ENCODE results near the gene OLFM1. TPM values are rescaled to one million over a fixed set of nuclear protein-coding genes. Genes with fewer than 3 reads are reported as not detected.
A peak's percentile ranks its signal among the peaks of the same experiment; 100 is the strongest.
"Not testable (repeated sequence)": the region's sequence is repeated elsewhere in the genome, so short reads cannot be mapped to it uniquely, and the experiment has no call there.

Gene OLFM1
- total RNA-seq, 1 donor from 2014 or later, result 12.5 TPM

GRCh38 chr9:135053133-135053532, 34.3 kb upstream of the OLFM1 start:
- intact Hi-C loops (cut with micrococcal nuclease), result no loop called here
- DNase-seq, result peak; percentile 11
- ATAC-seq, result no peak

GRCh38 chr9:135055181-135055580, 32.3 kb upstream of the OLFM1 start:
- ATAC-seq, result no peak
- intact Hi-C loops (cut with micrococcal nuclease), result no loop called here
- no peak for DNase-seq

- intact Hi-C loops (cut with micrococcal nuclease), result no loop called here
These were observed 30.9 kb upstream of the OLFM1 start for GRCh38 chr9:135056541-135056940.

GRCh38 chr9:135060461-135061116, 26.9 kb upstream of the OLFM1 start:
- DNase-seq, result peak; percentile 5
- intact Hi-C loops (cut with micrococcal nuclease), result no loop called here
- no peak for ATAC-seq

More at GRCh38 chr9:135056541-135056940, 30.9 kb upstream of the OLFM1 start:
- DNase-seq (no peak), ATAC-seq (no peak)

DNA sequence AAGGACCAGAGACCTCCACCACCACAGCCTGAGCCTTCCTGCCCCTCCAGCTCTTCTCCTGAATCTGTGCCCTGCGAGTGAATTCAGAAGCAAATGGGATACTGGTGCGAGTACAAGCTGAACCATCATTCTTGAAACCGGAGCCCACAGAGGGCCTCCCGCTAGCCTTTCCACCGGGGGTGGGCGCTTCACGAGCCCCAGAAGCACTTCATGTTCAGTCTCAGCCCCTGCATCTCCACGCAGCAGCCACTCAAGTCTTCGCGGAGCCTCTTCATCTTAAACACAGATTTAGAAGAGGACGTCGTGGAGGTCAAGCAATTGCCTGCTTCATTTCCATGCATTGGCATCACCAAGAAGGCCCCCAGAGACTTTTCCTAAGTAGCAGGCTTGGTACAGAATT, 26.0 kb upstream of the OLFM1 start:
- no peak for ATAC-seq
- intact Hi-C loops (cut with micrococcal nuclease), result no loop called here
- DNase-seq, result peak; percentile 2

- DNase-seq (no peak), ATAC-seq (no peak)
- intact Hi-C loops (cut with micrococcal nuclease), result no loop called here
These were observed 25.2 kb upstream of the OLFM1 start for GRCh38 chr9:135062254-135062653.

GRCh38 chr9:135063466-135063865, 24.0 kb upstream of the OLFM1 start:
- intact Hi-C loops (cut with micrococcal nuclease); DNase-seq; ATAC-seq: not testable (repeated sequence)

DNA sequence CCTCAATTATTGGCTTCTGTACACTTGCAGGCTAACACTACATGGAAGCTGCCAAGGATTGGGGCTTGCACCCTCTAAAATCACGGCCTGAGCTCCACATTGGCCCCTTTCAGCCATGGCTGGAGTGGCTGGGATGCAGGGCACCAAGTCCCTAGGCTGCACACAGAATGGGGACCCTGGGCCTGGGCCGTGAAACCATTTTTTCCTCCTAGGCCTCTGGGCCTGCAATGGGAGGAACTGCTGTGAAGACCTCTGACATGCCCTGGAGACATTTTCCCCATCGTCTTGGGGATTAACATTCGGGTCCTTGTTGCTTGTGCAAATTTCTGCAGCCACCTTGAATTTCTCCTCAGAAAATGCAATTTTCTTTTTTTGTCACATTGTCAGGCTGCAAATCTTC, 23.6 kb upstream of the OLFM1 start:
- intact Hi-C loops (cut with micrococcal nuclease); ATAC-seq; DNase-seq: not testable (repeated sequence)

DNA sequence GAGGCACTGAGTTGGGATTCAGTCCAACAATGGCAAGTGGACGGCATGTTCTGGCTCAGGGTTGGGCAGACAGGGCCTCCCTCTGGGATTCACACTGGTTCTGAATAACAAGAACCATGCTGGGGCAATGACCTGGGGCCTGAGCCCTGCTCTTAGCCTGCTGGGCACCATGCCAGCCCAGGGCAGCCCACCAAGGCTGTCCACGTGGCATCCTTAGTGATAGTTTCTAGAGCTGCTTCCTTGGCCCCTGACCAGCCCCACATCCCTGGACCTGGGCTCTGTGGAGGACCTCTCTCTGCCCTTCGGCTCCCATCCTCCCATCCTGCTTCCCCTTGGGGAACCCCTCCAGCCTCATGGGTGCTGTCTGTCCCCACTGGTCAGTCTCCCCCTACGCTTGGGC, 22.3 kb upstream of the OLFM1 start:
- no peak for DNase-seq
- ATAC-seq, result no peak
- intact Hi-C loops (cut with micrococcal nuclease), result no loop called here

DNA sequence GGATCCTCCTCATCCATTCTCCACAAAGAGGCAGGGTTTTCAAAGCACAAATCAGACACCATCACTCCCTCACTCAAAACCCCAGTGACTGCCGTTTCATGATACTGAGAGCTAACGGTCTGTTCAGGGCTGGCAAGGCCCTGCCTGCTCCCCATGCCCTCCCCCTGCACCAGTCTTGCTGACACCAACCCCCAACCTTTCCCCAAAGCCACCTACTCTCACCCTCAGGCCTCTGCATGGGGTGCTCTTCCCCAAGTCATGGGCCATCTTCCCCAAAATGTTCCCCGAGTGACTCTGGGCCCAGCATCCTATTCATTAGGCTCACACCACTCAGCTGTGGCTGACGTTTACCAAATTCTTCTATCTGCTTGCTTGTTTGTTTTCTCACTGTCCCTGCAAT, 21.7 kb upstream of the OLFM1 start:
- intact Hi-C loops (cut with micrococcal nuclease), result no loop called here
- DNase-seq (no peak), ATAC-seq (no peak)

- no peak for DNase-seq
- ATAC-seq, result no peak
- intact Hi-C loops (cut with micrococcal nuclease), result no loop called here
These were observed 21.2 kb upstream of the OLFM1 start for GRCh38 chr9:135066291-135066690.

- DNase-seq (peak; percentile 19), ATAC-seq (no peak)
These were observed 20.3 kb upstream of the OLFM1 start for GRCh38 chr9:135067096-135067710.

DNA sequence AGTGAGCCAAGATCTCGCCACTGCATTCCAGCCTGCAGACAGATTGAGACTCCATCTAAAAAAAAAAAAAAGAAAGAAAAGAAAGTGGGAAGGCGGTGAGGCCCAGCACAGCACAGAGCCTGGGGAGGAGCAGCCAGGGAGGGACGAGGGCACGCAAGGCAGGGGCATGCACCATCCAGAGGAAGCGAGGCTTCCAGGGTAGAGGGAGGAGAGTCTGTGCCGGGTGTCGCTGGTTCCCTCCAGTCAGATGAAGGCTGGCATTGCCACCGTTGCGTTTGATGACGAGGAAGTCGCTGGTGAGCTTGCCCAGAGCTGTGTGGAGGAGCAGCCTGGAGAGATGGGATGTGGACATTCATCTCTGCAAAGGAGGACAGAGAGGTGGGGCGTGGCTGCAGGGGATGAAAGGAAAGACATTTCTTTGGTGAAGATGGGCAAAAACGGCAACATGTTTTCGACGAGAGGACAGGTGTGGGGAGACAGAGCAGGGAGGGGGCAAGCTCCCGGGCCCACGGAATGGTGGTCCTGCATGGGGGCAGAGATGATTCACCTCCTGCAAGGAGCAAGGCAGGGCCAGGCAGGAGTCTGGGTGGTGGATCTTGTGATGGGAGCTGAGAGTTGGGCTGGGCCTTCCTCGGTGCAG, 18.6 kb upstream of the OLFM1 start:
- DNase-seq (peak; percentile 15), ATAC-seq (no peak)
- intact Hi-C loops (cut with micrococcal nuclease), result no loop called here

More at GRCh38 chr9:135067096-135067710, 20.3 kb upstream of the OLFM1 start:
- intact Hi-C loops (cut with micrococcal nuclease), result no loop called here

DNA sequence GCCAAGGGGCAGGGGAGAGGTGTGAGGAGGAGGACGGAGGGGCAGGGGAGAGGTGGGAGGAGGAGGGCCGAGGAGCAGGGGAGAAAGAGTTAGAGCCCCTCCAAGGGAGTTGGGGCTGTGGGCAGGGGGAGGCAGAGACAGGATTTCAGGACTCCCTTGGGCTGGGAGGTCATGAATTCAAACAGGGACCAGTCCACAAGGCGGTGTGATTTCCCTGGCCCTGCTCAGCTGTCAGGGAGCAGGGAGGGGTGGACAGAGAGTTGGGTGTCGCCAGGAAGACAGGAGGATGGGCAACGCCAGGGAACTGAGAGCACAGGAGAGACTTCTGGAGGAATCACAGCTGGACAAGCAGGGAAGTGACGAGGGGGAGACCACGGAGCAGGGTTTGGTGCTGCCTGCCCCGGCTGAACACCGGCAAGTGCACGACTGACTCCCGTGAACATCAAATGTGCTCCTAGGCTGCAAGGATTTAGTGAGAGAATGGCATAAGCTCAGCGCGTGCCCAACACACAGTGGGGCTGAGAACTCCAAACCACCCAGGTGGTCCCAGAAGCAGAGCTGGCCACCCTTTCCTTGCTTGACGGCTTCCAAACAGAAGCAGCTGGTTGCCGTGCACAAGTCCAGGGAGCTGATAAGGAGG, 17.8 kb upstream of the OLFM1 start:
- no peak for DNase-seq
- no peak for ATAC-seq
- intact Hi-C loops (cut with micrococcal nuclease), result no loop called here

DNA sequence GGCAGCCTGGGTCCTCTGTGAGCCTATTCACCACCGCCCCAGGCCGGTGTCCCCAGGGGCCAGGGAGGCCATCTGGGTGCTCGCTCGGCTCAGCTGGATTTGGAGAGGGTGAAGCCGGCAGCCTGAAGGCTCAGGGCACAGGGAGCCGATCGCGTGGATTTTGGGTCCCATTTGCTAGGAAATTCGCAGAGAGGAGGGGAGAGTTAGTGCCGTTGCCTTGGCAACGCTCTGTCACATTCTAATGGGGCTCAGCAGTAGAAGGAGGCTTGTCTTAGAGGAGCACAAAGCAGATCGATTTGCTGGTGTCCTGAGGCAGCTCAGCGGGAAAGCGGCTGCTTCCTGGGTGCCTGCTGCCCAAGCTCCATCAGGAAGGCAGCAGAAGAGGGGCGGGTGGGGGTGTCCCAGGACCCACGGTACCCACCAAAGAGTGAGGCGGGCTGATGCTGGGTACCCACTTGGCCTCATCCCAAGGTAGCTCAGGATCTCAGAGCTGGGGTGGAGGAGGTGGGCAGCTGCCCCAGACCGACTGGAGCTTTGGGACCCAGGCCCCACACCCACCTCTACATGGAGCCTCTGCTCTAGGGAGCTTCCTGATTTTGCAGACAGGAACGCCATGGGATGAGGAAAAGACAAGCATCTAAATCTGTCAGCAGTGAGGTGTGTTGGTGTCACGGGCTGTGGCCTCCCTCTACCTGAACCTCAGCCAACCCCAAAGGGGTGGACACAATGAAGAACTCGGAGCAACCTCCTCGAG, 17.1 kb upstream of the OLFM1 start:
- DNase-seq, result no peak
- intact Hi-C loops (cut with micrococcal nuclease), result no loop called here
- no peak for ATAC-seq

- ATAC-seq (no peak), DNase-seq (no peak)
- intact Hi-C loops (cut with micrococcal nuclease), result no loop called here
These were observed 16.3 kb upstream of the OLFM1 start for GRCh38 chr9:135070964-135071735.

DNA sequence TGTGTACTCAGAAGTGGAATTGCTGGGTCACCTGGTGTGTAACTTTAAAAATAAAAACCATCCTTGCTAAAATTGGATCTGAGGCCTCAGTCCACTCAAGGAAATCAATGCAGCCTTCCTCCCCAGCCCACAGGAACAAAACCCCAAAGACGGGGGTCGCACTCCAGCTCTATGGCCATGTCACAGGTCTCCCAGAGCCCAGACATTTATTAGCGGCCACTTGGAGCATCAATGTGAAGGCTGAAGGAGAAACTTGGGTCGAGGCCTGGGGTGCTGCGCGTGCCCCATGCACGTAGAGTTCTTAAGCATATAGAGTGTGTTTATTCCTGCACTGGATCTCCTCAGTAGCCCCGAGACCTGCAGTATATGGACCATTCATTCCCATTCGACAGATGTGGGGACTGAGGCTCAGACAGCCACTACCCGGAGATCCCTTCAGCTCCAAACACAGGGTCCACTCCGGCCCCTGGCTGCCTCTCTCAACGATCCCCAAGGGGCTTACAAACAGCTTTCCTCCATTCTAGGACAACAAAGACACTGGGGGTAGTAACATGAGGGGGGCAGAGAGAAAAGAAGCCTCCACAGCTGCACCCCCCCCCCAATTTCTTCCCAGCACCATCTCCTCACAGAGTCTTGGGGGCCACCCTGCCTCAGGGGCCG, 14.3 kb upstream of the OLFM1 start:
- intact Hi-C loops (cut with micrococcal nuclease), result no loop called here
- ATAC-seq (no peak), DNase-seq (no peak)

DNA sequence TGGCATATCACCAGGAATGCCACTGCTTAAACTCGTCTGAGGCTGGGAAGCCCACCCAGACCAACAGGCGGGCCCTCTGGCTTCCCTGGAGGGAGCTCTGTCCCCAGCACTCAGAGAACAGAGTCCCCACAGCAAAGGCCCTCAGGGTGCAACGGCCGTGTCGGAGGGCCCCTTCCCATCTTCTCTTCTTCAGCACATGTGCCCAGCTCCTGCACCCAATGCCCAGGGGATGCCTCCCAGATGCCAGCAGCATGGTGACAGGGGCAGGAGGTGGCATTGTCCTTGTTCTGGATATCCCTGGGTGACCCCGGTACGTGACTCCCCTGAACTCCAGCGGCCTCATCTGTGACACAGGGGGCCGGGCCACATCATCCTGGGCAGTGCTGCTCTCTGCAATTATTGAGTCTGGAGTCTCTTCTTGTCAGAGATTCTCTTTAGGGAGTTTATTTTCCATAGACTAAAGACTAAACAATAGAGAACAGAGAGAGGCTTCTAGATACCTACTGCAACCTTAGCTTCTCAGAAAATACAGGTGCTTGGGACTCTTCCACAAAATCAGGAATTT, 13.6 kb upstream of the OLFM1 start:
- DNase-seq, result no peak
- intact Hi-C loops (cut with micrococcal nuclease), result no loop called here
- ATAC-seq, result no peak

Measured in left ventricle myocardium superior (tissue), 1 donor.